SK-N-SH (cell line): ENCODE results near the gene PPIP5K1. TPM values are rescaled to one million over a fixed set of nuclear protein-coding genes. Genes with fewer than 3 reads are reported as not detected.

ENCODE experiments used
- CTCF ChIA-PET: fragments of 300-600, 350-600 bp; formaldehyde crosslinking; extraction: SDS; loops from one replicate; lab custom pipeline; 2021; lab: Yijun Ruan, JAX
- POLR2A ChIA-PET: fragments of 350-600 bp; sonication (Branson Sonifier 250); formaldehyde crosslinking; extraction: SDS; loops from one replicate; lab custom pipeline; 2020; ENCODE audit warnings: antibody characterized with exemption, inconsistent platforms; lab: Yijun Ruan, JAX
- DNase-seq: peaks from one replicate; pipeline ENCODE4 v3.0.0; 2012
- H2AFZ ChIP-seq: fragments of 200-600 bp; sonication (generic); 2 replicates; pipeline ENCODE4 v1.8.1; 2016; ENCODE audit warnings: antibody characterized with exemption, mild to moderate bottlenecking, low read depth
- H3F3A ChIP-seq: fragments of 200-600 bp; sonication (generic); replicated peaks from 2 replicates; pipeline ENCODE3; 2016; ENCODE audit warnings: antibody characterized with exemption, mild to moderate bottlenecking; ENCODE audit not compliant: insufficient read depth
- H3K27ac ChIP-seq, 2 experiments: fragments of 200-500 bp in 1 of 2; fragments of 200-600 bp in 1 of 2; sonication (Bioruptor generic) in 1 of 2; sonication (generic), shearing (Covaris generic) in 1 of 2; 2 replicates each; pipeline versions ENCODE4 v1.5.1 to v1.6.1; 2014 to 2016; ENCODE audit warnings: low read depth in 2 of 2, inconsistent platforms in 1 of 2, low read length in 1 of 2, mild to moderate bottlenecking in 1 of 2, mixed read lengths in 1 of 2
- H3K27me3 ChIP-seq: fragments of 200-600 bp; sonication (generic), shearing (Covaris generic); 2 replicates; pipeline ENCODE4 v1.6.1; 2016; ENCODE audit warnings: mixed run types; ENCODE audit not compliant: insufficient read depth
- H3K36me3 ChIP-seq, 2 experiments: fragments of 200-500 bp in 1 of 2; fragments of 200-600 bp in 1 of 2; sonication (Bioruptor generic) in 1 of 2; sonication (generic) in 1 of 2; replicated peaks in 1 of 2; 2 replicates each; pipeline versions ENCODE3 to v1.5.1; 2014 to 2016; ENCODE audit warnings: low read length in 1 of 2, mild to moderate bottlenecking in 1 of 2; ENCODE audit not compliant: insufficient read depth in 2 of 2, control insufficient read depth in 1 of 2
- H3K4me1 ChIP-seq, 2 experiments: fragments of 200-500 bp in 1 of 2; fragments of 200-600 bp in 1 of 2; sonication (Bioruptor generic) in 1 of 2; sonication (generic), shearing (Covaris generic) in 1 of 2; 2 replicates each; pipeline versions ENCODE4 v1.5.1 to v1.6.1; 2014 to 2016; ENCODE audit warnings: low read depth in 1 of 2, low read length in 1 of 2, mixed run types in 1 of 2; ENCODE audit not compliant: insufficient read depth in 2 of 2, control insufficient read depth in 1 of 2
- H3K4me2 ChIP-seq: fragments of 200-600 bp; sonication (generic), shearing (Covaris generic); 2 replicates; pipeline ENCODE4 v1.6.1; 2017; ENCODE audit warnings: mixed run types
- H3K4me3 ChIP-seq, 2 experiments: fragments of 200-500 bp in 1 of 2; fragments of 200-600 bp in 1 of 2; sonication (Bioruptor generic) in 1 of 2; sonication (generic), shearing (Covaris generic) in 1 of 2; 2 replicates each; pipeline versions ENCODE4 v1.5.1 to v1.8.1; 2014 to 2016; ENCODE audit warnings: low read depth in 2 of 2, inconsistent platforms in 1 of 2, low read length in 1 of 2, mild to moderate bottlenecking in 1 of 2, mixed read lengths in 1 of 2, moderate library complexity in 1 of 2
- H3K79me2 ChIP-seq: fragments of 200-600 bp; sonication (generic); 2 replicates; pipeline ENCODE4 v1.8.1; 2017; ENCODE audit warnings: mild to moderate bottlenecking; ENCODE audit not compliant: insufficient read depth
- H3K9ac ChIP-seq: fragments of 200-600 bp; sonication (generic); 2 replicates; pipeline ENCODE4 v1.6.1; 2017; ENCODE audit warnings: mixed run types
- H3K9me2 ChIP-seq: fragments of 200-600 bp; sonication (generic); 2 replicates; pipeline ENCODE4 v1.6.1; 2017; ENCODE audit warnings: mixed run types
- H3K9me3 ChIP-seq: fragments of 200-600 bp; sonication (generic); 2 replicates; pipeline ENCODE4 v1.6.1; 2017; ENCODE audit warnings: mixed run types, mild to moderate bottlenecking, moderate library complexity
- H4K20me1 ChIP-seq: fragments of 200-600 bp; sonication (generic); 2 replicates; pipeline ENCODE4 v1.6.1; 2017; ENCODE audit warnings: mild to moderate bottlenecking, mixed run types; ENCODE audit not compliant: insufficient read depth
- ELF1 ChIP-seq: IDR thresholded peaks from 2 replicates; pipeline ENCODE4 v1.4.0; 2012
- FOXJ3 ChIP-seq: sonication (generic); formaldehyde crosslinking; IDR thresholded peaks from 2 replicates; pipeline ENCODE4 v1.5.1; 2020; ENCODE audit warnings: mild to moderate bottlenecking, missing genetic modification reagents
- MXI1 ChIP-seq: IDR thresholded peaks from 2 replicates; pipeline ENCODE4 v1.6.1; 2012; ENCODE audit warnings: mild to moderate bottlenecking, low read depth, low read length, improper control_type of control experiment
- WGBS: methylation state at CpG from one replicate; pipeline ENCODE4 v1.1.6; 2017; ENCODE audit warnings: low lambda C conversion rate; 5-methylcytosine and 5-hydroxymethylcytosine counted together
- polyA plus RNA-seq, 3 experiments: library from polyadenylated mRNA; depleted of rRNA; stranded (reverse); fragments of >200 nt; gene quantifications; 2 replicates each; pipeline ENCODE4 v1.2.3, GENCODE V29; 2012
- small RNA-seq, 7 experiments: library from RNA; depleted of rRNA; stranded (forward); fragments of <200 nt; gene quantifications; one replicate each; pipeline ENCODE3, GENCODE V24; 2012

Gene PPIP5K1
- polyA plus RNA-seq, 1 of the 3 experiments (the other 2 are of a cell fraction) = 28.5 TPM

- peaks cover 16% of the 10 kb centered on the region for H3F3A ChIP-seq
- no peak for DNase-seq
- ChIA-PET POLR2A (no interaction called here), CTCF (interaction anchor here (1.0 to 1.5 kb wide), 4 partner anchors 9 to 31 kb away, joined by 3 to 11 read pairs (median 8); no protein-coding TSS in a partner anchor)
- no peaks in the 10 kb centered on the region for H3K27me3 ChIP-seq
- H3K9ac ChIP-seq = no peak overlapping the region
- WGBS = 94% methylated on average over 2 of the region's 2 CpGs
- H2AFZ ChIP-seq = no peak overlapping the region
- H3K27ac ChIP-seq = peak overlapping the region; percentile 2 to 12; a peak in 2 of 4 replicates
- no peak overlapping the region for H3K4me3 ChIP-seq
- H3K4me2 ChIP-seq = no peak overlapping the region
- H3K79me2 ChIP-seq = peaks cover 43% of the 10 kb centered on the region
- no peaks in the 10 kb centered on the region for H3K4me1 ChIP-seq
- no peaks in the 10 kb centered on the region for H3K9me2 ChIP-seq
- no peaks in the 10 kb centered on the region for H3K9me3 ChIP-seq
- peaks cover 24 to 72% of the 10 kb centered on the region in 2 experiments for H3K36me3 ChIP-seq
- no peaks in the 10 kb centered on the region; the same call in 1 of the 2 replicates for H4K20me1 ChIP-seq
- no peak for TF ChIP-seq ELF1
- TF ChIP-seq FOXJ3 = no peak
- no peak for TF ChIP-seq MXI1
These were observed 105.6 kb downstream of the PPIP5K1 start for GRCh38 chr15:43484455-43484854.

Small RNA genes within 50 kb of the gene (small RNA-seq; reads per million reads assigned to genes)
- gene RNU6-554P (0 reads per million in 7 experiments), gene RNU6-610P (0 reads per million in 7 experiments)

Other genes with a start within 250 kb of the PPIP5K1 start
- 5.7 and 7.0 TPM in 2 replicates for gene ZSCAN29, start 219.2 kb downstream of the PPIP5K1 start, polyA plus RNA-seq (2012; rRNA removed)
- gene TUBGCP4, start 219.1 kb downstream of the PPIP5K1 start, polyA plus RNA-seq (2012; rRNA removed) = 6.6 and 8.5 TPM in 2 replicates
- 27.1 and 46.5 TPM in 2 replicates for gene TP53BP1, start 97.1 kb downstream of the PPIP5K1 start, polyA plus RNA-seq (2012; rRNA removed)
- gene MAP1A, start 72.6 kb downstream of the PPIP5K1 start, polyA plus RNA-seq (2012; rRNA removed) = 5.3 and 6.0 TPM in 2 replicates
- 1.8 and 3.1 TPM in 2 replicates for gene CKMT1B, start 3.8 kb upstream of the PPIP5K1 start, polyA plus RNA-seq (2012; rRNA removed)
- gene STRC, start 28.6 kb upstream of the PPIP5K1 start, polyA plus RNA-seq (2012; rRNA removed) = 0.03 and 0.05 TPM in 2 replicates
- 0.62 and 0.96 TPM in 2 replicates for gene CATSPER2, start 58.6 kb upstream of the PPIP5K1 start, polyA plus RNA-seq (2012; rRNA removed)
- 1.2 and 1.7 TPM in 2 replicates for gene CKMT1A, start 103.7 kb upstream of the PPIP5K1 start, polyA plus RNA-seq (2012; rRNA removed)
- gene PDIA3, start 156.2 kb upstream of the PPIP5K1 start, polyA plus RNA-seq (2012; rRNA removed) = 131 and 177 TPM in 2 replicates
- gene ELL3, start 186.8 kb upstream of the PPIP5K1 start, polyA plus RNA-seq (2012; rRNA removed) = 0.67 and 0.89 TPM in 2 replicates
- 935 and 1,369 TPM in 2 replicates for gene SERF2, start 202.1 kb upstream of the PPIP5K1 start, polyA plus RNA-seq (2012; rRNA removed)
- 0.05 TPM in 1 of 2 replicates, not detected in the other for gene SERINC4, start 210.0 kb upstream of the PPIP5K1 start, polyA plus RNA-seq (2012; rRNA removed)
- gene HYPK, start 210.4 kb upstream of the PPIP5K1 start, polyA plus RNA-seq (2012; rRNA removed) = 8.9 and 11.5 TPM in 2 replicates
- 16.5 and 18.4 TPM in 2 replicates for gene MFAP1, start 234.5 kb upstream of the PPIP5K1 start, polyA plus RNA-seq (2012; rRNA removed)
- 1.8 TPM in 2 replicates for gene WDR76, start 236.8 kb upstream of the PPIP5K1 start, polyA plus RNA-seq (2012; rRNA removed)